H9 (cell line): Measurements from ENCODE around the gene LPP. TPM values are rescaled to one million over a fixed set of nuclear protein-coding genes. Genes with fewer than 3 reads are reported as not detected.

Experiments
- DNase-seq: peaks from one replicate; pipeline ENCODE4 v3.0.0-alpha.2; 2017
- H2AFZ ChIP-seq: one replicate; pipeline ENCODE4 v1.6.1; 2013; ENCODE audit warnings: mild to moderate bottlenecking, low read length, control low read depth, moderate library complexity
- H2AK5ac ChIP-seq: 2 replicates; pipeline ENCODE4 v1.6.1; 2013; ENCODE audit warnings: low read length, control low read depth, mixed read lengths; ENCODE audit not compliant: insufficient read length
- H2BK120ac ChIP-seq: one replicate; pipeline ENCODE4 v1.6.1; 2013; ENCODE audit warnings: low read depth, mild to moderate bottlenecking, low read length, control low read depth, inconsistent platforms; ENCODE audit not compliant: poor library complexity, severe bottlenecking
- H2BK12ac ChIP-seq: 2 replicates; pipeline ENCODE4 v1.6.1; 2013; ENCODE audit warnings: low read length, control low read depth, mixed read lengths, low read depth; ENCODE audit not compliant: insufficient read length
- H2BK15ac ChIP-seq: 2 replicates; pipeline ENCODE4 v1.6.1; 2013; ENCODE audit warnings: low read depth, low read length, control low read depth
- H2BK20ac ChIP-seq: one replicate; pipeline ENCODE4 v1.6.1; 2013; ENCODE audit warnings: low read depth, mild to moderate bottlenecking, low read length, control low read depth, inconsistent platforms; ENCODE audit not compliant: poor library complexity, severe bottlenecking
- H2BK5ac ChIP-seq: 2 replicates; pipeline ENCODE4 v1.6.1; 2013; ENCODE audit warnings: low read length, control low read depth, mixed read lengths; ENCODE audit not compliant: insufficient read length
- H3K14ac ChIP-seq: 2 replicates; pipeline ENCODE4 v1.6.1; 2013; ENCODE audit warnings: low read length, control low read depth; ENCODE audit not compliant: insufficient read depth
- H3K18ac ChIP-seq: 2 replicates; pipeline ENCODE4 v1.6.1; 2013; ENCODE audit warnings: low read depth, mild to moderate bottlenecking, mixed read lengths, low read length, control low read depth; ENCODE audit not compliant: insufficient read length
- H3K23ac ChIP-seq: 2 replicates; pipeline ENCODE4 v1.6.1; 2013; ENCODE audit warnings: low read length, control low read depth, mixed read lengths, low read depth; ENCODE audit not compliant: insufficient read length
- H3K23me2 ChIP-seq: 2 replicates; pipeline ENCODE4 v1.6.1; 2013; ENCODE audit warnings: low read depth, mild to moderate bottlenecking, mixed read lengths, low read length, control low read depth; ENCODE audit not compliant: insufficient read length, poor library complexity, severe bottlenecking
- H3K27ac ChIP-seq: 2 replicates; pipeline ENCODE4 v1.5.1; 2013; ENCODE audit warnings: low read length, control low read depth, mixed read lengths, low read depth; ENCODE audit not compliant: insufficient read length
- H3K27me3 ChIP-seq: 2 replicates; pipeline ENCODE4 v1.6.1; 2013; ENCODE audit warnings: low read length, control low read depth, inconsistent platforms; ENCODE audit not compliant: insufficient read depth
- H3K4ac ChIP-seq: 2 replicates; pipeline ENCODE4 v1.6.1; 2013; ENCODE audit warnings: low read depth, mild to moderate bottlenecking, control low read depth, inconsistent platforms, low read length, moderate library complexity
- H3K4me1 ChIP-seq: 2 replicates; pipeline ENCODE4 v1.6.1; 2013; ENCODE audit warnings: low read length, control low read depth, inconsistent platforms; ENCODE audit not compliant: insufficient read depth
- H3K4me2 ChIP-seq: 2 replicates; pipeline ENCODE4 v1.6.1; 2013; ENCODE audit warnings: low read length, control low read depth, mixed read lengths; ENCODE audit not compliant: insufficient read length, insufficient read depth
- H3K56ac ChIP-seq: 2 replicates; pipeline ENCODE4 v1.6.1; 2013; ENCODE audit warnings: low read depth, mild to moderate bottlenecking, mixed read lengths, low read length, control low read depth; ENCODE audit not compliant: insufficient read length
- H3K79me1 ChIP-seq: 2 replicates; pipeline ENCODE4 v1.6.1; 2013; ENCODE audit warnings: low read depth, mild to moderate bottlenecking, moderate library complexity, low read length, control low read depth, inconsistent platforms; ENCODE audit not compliant: insufficient read depth, poor library complexity, severe bottlenecking
- H3K79me2 ChIP-seq: 2 replicates; pipeline ENCODE4 v1.6.1; 2013; ENCODE audit warnings: low read length, control low read depth, inconsistent platforms; ENCODE audit not compliant: insufficient read depth
- H3K9ac ChIP-seq: 2 replicates; pipeline ENCODE4 v1.6.1; 2013; ENCODE audit warnings: low read length, control low read depth, mixed read lengths; ENCODE audit not compliant: insufficient read length; ENCODE audit errors: extremely low read depth
- H3K9me3 ChIP-seq: one replicate; pipeline ENCODE4 v1.6.1; 2013; ENCODE audit warnings: low read depth, low read length, inconsistent platforms; ENCODE audit not compliant: control insufficient read depth
- H3T11ph ChIP-seq: one replicate; pipeline ENCODE4 v1.6.1; 2013; ENCODE audit warnings: mild to moderate bottlenecking, low read length, control low read depth, inconsistent platforms
- H4K20me1 ChIP-seq: one replicate; pipeline ENCODE4 v1.6.1; 2013; ENCODE audit not compliant: control insufficient read depth, insufficient read length, insufficient read depth
- H4K5ac ChIP-seq: 2 replicates; pipeline ENCODE4 v1.6.1; 2013; ENCODE audit warnings: low read depth, mild to moderate bottlenecking, mixed read lengths, low read length, control low read depth; ENCODE audit not compliant: insufficient read length
- H4K8ac ChIP-seq: replicated peaks from 2 replicates; pipeline ENCODE4 v1.6.1; 2013; ENCODE audit warnings: low read length, control low read depth, mixed read lengths, low read depth; ENCODE audit not compliant: insufficient read length
- H4K91ac ChIP-seq: 2 replicates; pipeline ENCODE4 v1.6.1; 2013; ENCODE audit warnings: low read depth, mild to moderate bottlenecking, moderate library complexity, mixed read lengths, low read length, control low read depth; ENCODE audit not compliant: insufficient read length
- H3K27ac Mint-ChIP-seq, 3 experiments: 2 replicates in 2 of 3; 3 replicates in 1 of 3; pipeline ENCODE4 v1.8.0; 2020 to 2021; ENCODE audit warnings: mixed read lengths in 3 of 3, mild to moderate bottlenecking in 1 of 3, moderate library complexity in 1 of 3
- H3K27me3 Mint-ChIP-seq: 2 replicates; pipeline ENCODE4 v1.8.0; 2021; ENCODE audit warnings: low read depth, mild to moderate bottlenecking, moderate library complexity, mixed read lengths
- H3K36me3 Mint-ChIP-seq, 3 experiments: 2 replicates in 2 of 3; 3 replicates in 1 of 3; pipeline ENCODE4 v1.8.0; 2020 to 2021; ENCODE audit warnings: low read depth in 3 of 3, mixed read lengths in 3 of 3; ENCODE audit not compliant: insufficient read depth in 1 of 3
- H3K4me1 Mint-ChIP-seq, 2 experiments: 2 replicates each; pipeline ENCODE4 v1.8.0; 2020; ENCODE audit warnings: mixed read lengths in 2 of 2
- H3K4me3 Mint-ChIP-seq, 2 experiments: 2 replicates in 1 of 2; 3 replicates in 1 of 2; pipeline ENCODE4 v1.8.0; 2020 to 2021; ENCODE audit warnings: mild to moderate bottlenecking in 2 of 2, mixed read lengths in 2 of 2, moderate library complexity in 1 of 2
- H3K9me3 Mint-ChIP-seq, 2 experiments: 2 replicates in 1 of 2; 3 replicates in 1 of 2; pipeline ENCODE4 v1.8.0; 2020; ENCODE audit warnings: mild to moderate bottlenecking in 2 of 2, mixed read lengths in 2 of 2, moderate library complexity in 1 of 2
- CTCF ChIP-seq: fragments of 200-600 bp; sonication (generic); conservative IDR thresholded peaks from 3 replicates; pipeline ENCODE4 v1.8.0; 2021; ENCODE audit warnings: antibody characterized with exemption, mild to moderate bottlenecking
- WGBS: extraction: QIAGEN DNeasy Blood & Tissue Kit; methylation state at CpG from one replicate; pipeline ENCODE4 v1.1.7; 2013; ENCODE audit warnings: missing lambda C conversion rate, low lambda C conversion rate, mixed read lengths; ENCODE audit not compliant: insufficient read length; ENCODE audit errors: extremely low coverage; 5-methylcytosine and 5-hydroxymethylcytosine counted together
- total RNA-seq: library from RNA; stranded (reverse); gene quantifications from 2 replicates; pipeline ENCODE4 v1.2.1, GENCODE V29; 2021

The LPP gene
- total RNA-seq, 1 experiment from 2014 or later = 64.6 TPM

- Histone ChIP-seq H3K23me2 (no peaks in the 10 kb centered on the region), H2BK15ac (no peak overlapping the region; the same call in 1 of the 2 replicates), H4K5ac (peak overlapping the region; percentile 84), H3T11ph (no peak overlapping the region), H3K4ac (no peak overlapping the region), H3K27me3 (no peaks in the 10 kb centered on the region), H4K20me1 (no peaks in the 10 kb centered on the region), H2BK12ac (peak overlapping the region; percentile 97), H3K18ac (peak overlapping the region; percentile 59), H2BK20ac (no peak overlapping the region), H3K14ac (no peak overlapping the region), H3K79me2 (0 out of 2 replicates have a peak, but pooled peaks cover 3% of the 10 kb centered on the region), H3K27ac (no peak overlapping the region), H2AK5ac (peak overlapping the region; percentile 90), H2BK5ac (no peak overlapping the region), H2BK120ac (no peak overlapping the region), H3K23ac (no peak overlapping the region), H3K9ac (no peak overlapping the region), H3K56ac (no peak overlapping the region), H2AFZ (no peak overlapping the region), H3K79me1 (no peaks in the 10 kb centered on the region), H3K4me1 (peaks cover 30% of the 10 kb centered on the region), H4K91ac (no peak overlapping the region), H3K4me2 (no peak overlapping the region), H4K8ac (peak overlapping the region; percentile 53), H3K9me3 (no peaks in the 10 kb centered on the region)
- no peak for DNase-seq
- Mint-ChIP-seq H3K27me3 (no peaks in the 10 kb centered on the region), H3K4me3 (no peak overlapping the region), H3K4me1 (peaks cover 28 to 29% of the 10 kb centered on the region in 2 experiments), H3K9me3 (no peaks in the 10 kb centered on the region), H3K27ac (no peak overlapping the region), H3K36me3 (no peaks in the 10 kb centered on the region)
- no CpG with 5 or more reads among the region's 10 CpGs for WGBS
- TF ChIP-seq CTCF = no peak
Measured at GRCh38 chr3:188266562-188267274, 112.8 kb downstream of the LPP start.
